Articular chondrocyte of knee joint (primary cell): ENCODE measurements around the gene COX4I1. TPM values are rescaled to one million over a fixed set of nuclear protein-coding genes. Genes with fewer than 3 reads are reported as not detected.

Source experiments
- small RNA-seq: library from RNA; depleted of rRNA; stranded (forward); fragments of <200 nt; gene quantifications from one replicate; pipeline ENCODE3, GENCODE V24; 2012
- total RNA-seq: library from RNA; depleted of rRNA; stranded (reverse); fragments of >200 nt; gene quantifications from 2 replicates; pipeline ENCODE4 v1.2.3, GENCODE V29; 2012

COX4I1 gene
- total RNA-seq, result 349 and 370 TPM in 2 replicates

DNA sequence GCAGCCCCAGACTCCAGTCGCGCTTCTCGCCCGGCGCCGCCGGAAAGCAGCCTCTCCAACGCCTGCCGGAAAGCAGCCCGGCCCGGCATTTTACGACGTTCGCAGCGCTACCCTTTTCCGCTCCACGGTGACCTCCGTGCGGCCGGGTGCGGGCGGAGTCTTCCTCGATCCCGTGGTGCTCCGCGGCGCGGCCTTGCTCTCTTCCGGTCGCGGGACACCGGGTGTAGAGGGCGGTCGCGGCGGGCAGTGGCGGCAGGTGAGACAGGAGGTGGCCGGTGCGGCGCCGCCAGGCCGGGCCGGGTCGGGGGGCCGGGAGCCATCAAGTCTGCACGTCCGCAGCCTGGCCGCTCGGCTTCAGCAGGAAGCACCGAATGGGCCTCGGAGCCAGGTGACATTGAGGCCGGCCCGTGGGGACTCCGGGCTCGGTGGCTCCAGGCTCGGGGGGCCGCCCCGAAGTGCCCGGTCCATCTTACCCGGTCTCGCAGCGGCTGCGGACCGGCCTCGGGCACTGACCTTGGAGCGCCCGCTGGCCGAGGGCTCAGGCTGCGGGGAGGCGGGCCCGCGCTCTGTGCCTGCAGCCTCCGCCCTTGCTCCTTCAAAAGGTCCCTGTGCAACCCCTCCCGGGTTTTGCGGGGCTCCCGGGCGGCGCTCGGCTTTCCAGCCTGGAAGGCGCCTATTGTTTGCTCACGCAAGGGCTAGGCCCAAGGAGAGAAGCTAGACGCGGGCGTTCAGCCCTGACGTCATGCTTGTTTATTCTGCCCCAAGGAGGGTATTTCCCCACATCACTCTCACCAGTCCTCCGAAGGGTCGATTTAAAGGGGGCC is at the start of gene COX4I1, which contains the start of gene EMC8:
COX4I1 (plus strand) TSS at position 199 of the 824 bp plus-strand sequence. CDS start 1,511 bp downstream, outside the sequence.
EMC8 (minus strand) TSS at position 48 of the 824 bp plus-strand sequence. CDS start 249 bp downstream, outside the sequence.

DNA sequence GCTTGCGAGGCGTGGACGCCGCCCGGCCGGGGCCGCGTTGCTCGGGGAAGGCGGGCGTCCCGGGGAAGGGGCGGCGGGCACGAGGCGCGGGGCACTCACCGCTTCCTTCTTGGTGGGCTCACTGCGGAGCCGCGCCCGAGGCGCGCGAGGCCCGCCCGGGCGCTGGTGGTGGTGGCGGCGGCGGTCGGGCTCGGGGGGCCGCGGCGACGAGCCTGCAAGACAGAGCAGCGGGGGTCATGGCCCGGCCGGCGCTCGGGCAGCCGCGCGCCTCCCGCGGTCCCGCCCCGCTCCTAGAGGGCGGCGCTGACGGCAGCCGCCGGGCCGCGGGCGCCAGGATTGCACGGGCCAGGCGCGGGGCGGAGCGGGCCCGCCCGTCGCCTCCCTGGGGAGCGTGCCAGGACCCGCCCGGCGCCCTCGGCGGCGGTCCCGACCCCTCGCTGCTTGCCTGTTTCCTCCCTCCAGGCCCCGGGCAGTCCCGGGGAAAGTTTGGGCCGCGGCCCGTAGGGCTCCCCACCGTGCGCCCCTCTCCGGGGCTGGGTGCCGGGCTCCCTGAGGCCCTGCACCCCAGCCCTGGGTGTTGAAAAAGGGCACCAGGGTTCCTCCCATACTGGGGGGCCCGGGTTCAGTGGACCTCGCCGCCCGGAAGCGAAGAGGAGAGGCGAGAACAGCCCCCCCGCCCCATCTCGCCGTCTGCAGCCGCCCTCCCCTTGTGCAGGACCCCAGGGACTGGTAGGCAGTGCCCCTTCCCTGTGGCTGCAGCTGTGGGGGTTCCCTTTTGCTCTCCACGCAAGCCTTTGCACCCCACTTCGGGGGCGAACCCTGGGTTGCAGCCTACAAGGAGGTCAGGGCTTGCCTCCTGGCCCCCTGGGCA is 48.4 kb upstream of the COX4I1 start, which contains the start of gene C16orf74:
C16orf74 (minus strand) TSS at position 270 of the 871 bp plus-strand sequence. CDS start 15,879 bp downstream, outside the sequence.

Small RNA genes within 50 kb of the gene (small RNA-seq; reads per million reads assigned to genes)
- not detected for gene RNU1-103P

Other genes starting within 250 kb of the COX4I1 start
- 45.9 and 52.0 TPM in 2 replicates for gene GSE1, start 186.4 kb upstream of the COX4I1 start, total RNA-seq
- 2.9 and 5.0 TPM in 2 replicates for gene GINS2, start 110.7 kb upstream of the COX4I1 start, total RNA-seq
- 1.3 and 2.7 TPM in 2 replicates for gene C16orf74, start 48.6 kb upstream of the COX4I1 start, total RNA-seq
- 18.7 and 20.5 TPM in 2 replicates for gene EMC8, start 151 bp upstream of the COX4I1 start, total RNA-seq
- gene IRF8, start 99.5 kb downstream of the COX4I1 start, total RNA-seq, result not detected in 2 replicates